SIG-M5 treated with dmso at 0.1 percent for 504 hours (cell line): ENCODE data around the gene UBB.
A peak's percentile ranks its signal among the peaks of the same experiment; 100 is the strongest.

Experiments
- DNase-seq: peaks from one replicate; lab custom pipeline; 2025; ENCODE audit not compliant: unreplicated experiment; lab: John Stamatoyannopoulos, UW

The UBB gene

DNA sequence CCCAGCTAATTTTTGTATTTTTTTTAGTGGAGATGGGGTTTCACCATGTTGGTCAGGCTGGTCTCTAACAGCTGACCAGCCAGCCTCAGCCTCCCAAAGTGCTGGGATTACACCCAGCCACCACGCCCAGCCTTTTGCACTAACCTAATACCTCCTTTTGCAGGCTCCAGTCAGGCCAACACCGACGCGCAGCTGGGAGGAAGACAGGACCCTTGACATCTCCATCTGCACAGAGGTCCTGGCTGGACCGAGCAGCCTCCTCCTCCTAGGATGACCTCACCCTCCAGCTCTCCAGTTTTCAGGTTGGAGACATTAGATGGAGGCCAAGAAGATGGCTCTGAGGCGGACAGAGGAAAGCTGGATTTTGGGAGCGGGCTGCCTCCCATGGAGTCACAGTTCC, 36.5 kb downstream of the UBB start:
- no peak for DNase-seq

GRCh38 chr17:16417896-16418684, 37.2 kb downstream of the UBB start:
- DNase-seq, result no peak

DNA sequence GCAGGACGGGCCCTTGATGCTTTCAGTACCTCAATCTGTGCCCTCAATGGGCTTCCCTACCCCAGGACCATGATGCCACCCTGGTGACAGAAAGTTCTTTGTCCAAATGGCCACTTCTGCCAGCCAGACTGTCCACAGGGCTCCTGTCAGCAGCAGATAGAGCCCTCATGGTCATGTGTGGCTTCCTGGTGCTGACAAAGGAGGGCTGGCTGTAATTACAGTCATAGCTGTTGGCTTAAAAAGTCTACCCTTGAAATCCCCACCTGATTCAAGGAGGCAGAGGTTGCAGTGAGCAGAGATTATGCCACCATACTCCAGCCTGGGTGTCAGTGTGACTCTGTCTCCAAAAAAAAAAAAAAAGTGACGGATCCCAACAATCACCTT, 37.8 kb downstream of the UBB start:
- no peak for DNase-seq

- peak; percentile 49 for DNase-seq
Observed at GRCh38 chr17:16419074-16419928, 38.4 kb downstream of the UBB start.

- no peak for DNase-seq
Observed at GRCh38 chr17:16419929-16420271, 39.0 kb downstream of the UBB start.

DNA sequence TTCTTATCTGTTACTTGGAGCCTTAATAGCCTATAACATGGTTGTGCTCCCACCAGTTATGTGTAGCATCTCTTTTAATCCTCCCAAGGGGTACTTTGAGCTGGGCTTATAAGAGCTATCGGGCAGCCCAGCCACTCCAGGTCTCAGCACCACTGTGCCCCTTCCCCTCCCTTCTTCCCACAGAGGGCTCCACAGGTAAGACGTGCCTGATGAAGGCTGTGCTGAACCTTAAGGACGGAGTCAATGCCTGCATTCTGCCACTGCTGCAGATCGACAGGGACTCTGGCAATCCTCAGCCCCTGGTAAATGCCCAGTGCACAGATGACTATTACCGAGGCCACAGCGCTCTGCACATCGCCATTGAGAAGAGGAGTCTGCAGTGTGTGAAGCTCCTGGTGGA, 41.5 kb downstream of the UBB start:
- no peak for DNase-seq

- no peak for DNase-seq
Observed at GRCh38 chr17:16423226-16423872, 42.5 kb downstream of the UBB start.

- DNase-seq, result no peak
Observed at GRCh38 chr17:16425202-16425601, 44.3 kb downstream of the UBB start.

DNA sequence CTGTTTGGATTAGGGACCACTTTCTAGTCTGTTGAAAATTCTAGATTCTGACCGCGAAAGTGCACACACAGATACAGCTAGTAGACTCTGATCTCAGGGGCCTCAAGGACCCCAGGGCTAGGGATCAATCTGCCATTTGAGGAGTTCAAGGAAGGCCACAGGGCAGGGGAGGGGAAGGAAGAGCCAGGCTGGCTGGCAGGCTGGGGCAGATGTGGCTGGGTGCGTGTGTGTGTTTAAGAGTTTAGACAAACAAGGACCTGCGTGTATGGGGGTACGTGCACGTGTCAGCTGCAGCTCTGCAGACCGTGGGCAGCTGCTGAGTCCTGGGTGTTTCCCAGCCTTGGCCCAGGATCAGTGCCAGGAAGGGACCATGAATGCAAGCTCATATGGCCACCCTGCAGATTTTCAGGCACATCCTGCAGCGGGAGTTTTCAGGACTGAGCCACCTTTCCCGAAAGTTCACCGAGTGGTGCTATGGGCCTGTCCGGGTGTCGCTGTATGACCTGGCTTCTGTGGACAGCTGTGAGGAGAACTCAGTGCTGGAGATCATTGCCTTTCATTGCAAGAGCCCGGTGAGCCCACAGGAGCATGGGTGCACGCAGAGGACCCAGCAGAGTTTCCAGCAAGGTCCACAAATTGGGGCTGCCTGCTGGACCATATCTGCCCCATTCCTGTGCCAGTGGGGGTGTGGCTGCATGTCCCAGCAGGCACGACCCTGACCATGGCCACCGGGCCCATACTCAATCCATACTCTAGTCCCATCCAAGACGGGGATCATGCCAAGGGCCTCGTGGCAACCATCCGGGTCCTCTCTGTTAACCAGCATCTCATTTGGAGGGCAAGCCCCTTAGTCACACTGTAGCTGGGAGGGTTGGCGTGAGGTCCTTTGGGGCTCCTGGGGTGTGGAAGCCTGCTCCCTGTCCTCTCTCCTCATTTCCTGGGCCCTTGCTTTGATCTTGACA, 45.1 kb downstream of the UBB start:
- no peak for DNase-seq

- no peak for DNase-seq
Observed at GRCh38 chr17:16427020-16427419, 46.1 kb downstream of the UBB start.

GRCh38 chr17:16428098-16428882, 47.4 kb downstream of the UBB start:
- DNase-seq, result peak; percentile 70

GRCh38 chr17:16429083-16429482, 48.2 kb downstream of the UBB start:
- DNase-seq, result no peak

- DNase-seq, result no peak
Observed at GRCh38 chr17:16430650-16431049, 49.8 kb downstream of the UBB start.

- no peak for DNase-seq
Observed at GRCh38 chr17:16432017-16432416, 51.1 kb downstream of the UBB start.
